T follicular helper cell (primary cell): ENCODE measurements around the gene AK8.
"Not testable (repeated sequence)": the region's sequence is repeated elsewhere in the genome, so short reads cannot be mapped to it uniquely, and the experiment has no call there.

Experiments used
- DNase-seq: peaks from one replicate; pipeline ENCODE4 v3.0.0-alpha.2; 2020; ENCODE audit warnings: low read depth

Gene AK8

DNA sequence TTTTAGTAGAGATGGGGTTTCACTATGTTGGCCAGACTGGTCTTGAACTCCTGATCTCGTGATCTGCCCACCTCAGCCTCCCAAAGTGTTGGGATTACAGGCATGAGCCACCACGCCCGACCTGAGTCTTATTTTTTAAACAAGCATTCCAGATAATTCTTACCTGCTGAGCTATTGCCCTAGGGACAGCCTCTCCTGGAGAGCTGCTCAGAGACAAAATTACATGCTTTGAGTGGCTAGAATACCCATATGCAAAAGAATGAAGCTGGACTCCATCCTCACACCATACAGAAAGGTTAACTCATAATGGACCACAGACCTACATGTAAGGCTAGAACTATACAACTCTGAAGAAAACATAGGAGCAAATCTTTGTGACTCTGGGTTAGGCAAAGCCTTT lies 166.2 kb downstream of the AK8 start:
- no peak for DNase-seq

- DNase-seq, result not testable (repeated sequence)
Measured at GRCh38 chr9:132711152-132711551, 166.9 kb downstream of the AK8 start.

DNA sequence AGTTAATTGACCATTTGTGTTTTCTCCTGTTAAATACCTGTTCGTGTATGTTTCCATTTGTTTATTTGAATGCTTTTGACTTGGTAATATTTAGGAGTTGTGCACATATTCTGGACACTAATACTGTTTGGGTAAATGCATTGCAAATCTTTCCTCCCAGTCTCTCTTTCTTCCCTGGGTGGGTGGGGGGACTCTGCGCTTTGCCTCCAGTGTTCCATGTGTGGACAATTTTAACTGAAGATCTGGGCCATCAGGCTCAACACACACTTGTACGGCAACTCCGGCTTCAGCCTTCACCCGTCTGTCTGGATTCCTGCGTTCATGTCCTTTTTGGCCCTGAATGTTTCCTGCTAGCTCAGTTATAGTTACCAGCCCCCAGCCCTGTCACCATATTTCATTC lies 167.8 kb downstream of the AK8 start:
- no peak for DNase-seq

- no peak for DNase-seq
Measured at GRCh38 chr9:132708769-132709430, 169.2 kb downstream of the AK8 start.

DNA sequence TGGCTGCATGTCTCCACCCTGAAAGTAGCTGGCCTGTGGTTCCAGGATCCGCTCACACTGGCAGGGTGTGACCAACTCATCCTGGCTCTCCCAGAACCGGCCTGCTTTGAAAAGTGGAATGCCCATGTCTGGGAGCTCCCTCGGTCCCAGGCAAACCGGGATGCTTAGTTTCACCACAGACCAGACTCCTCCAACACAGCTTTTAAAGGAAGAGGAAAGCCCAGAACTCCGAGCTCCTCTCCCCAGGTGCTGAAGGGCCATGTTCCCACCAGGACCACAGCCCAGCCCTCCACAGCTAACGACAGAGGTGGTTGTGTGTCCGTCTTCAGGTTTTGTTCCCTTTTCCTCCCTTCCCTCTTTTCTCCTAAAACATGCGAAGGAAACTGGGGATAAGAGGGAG lies 169.8 kb downstream of the AK8 start:
- DNase-seq, result no peak

DNA sequence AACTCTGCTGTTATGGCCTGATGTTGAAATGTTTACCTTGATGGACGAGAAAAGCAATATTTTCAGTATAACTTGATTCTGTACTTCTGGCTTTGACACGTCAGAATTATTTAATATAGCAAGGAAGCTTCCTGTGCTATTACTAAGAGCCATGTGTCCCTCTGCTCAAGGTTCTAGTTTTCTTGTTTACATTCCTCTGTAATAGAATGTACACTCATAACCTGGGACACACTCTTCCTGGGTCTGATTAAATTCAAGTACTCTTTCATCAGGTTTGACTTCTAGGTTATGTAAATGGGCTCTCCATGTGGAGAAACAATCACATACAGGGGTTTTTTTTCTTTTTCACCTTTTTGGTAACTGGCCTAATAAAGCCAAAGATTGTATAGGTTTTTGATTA lies 174.7 kb downstream of the AK8 start:
- DNase-seq, result no peak

DNA sequence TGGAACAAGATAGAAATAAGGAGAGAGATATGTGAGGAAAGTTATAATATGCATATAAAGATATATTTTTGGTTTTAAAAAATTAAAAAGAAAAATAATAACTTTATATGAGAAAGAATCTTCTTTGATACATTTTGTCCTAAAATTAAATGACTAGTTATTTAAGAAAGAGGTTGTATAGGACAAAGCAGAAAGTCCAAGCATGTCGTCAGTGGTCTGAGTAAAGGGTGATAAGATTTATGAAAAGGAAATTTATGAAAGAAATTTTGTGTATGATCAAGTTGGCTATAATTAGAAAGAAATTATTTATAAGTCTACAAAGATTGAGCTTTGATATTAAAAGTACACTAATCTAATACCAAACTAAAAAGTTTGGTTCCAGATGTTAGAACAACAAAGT lies 175.8 kb downstream of the AK8 start:
- no peak for DNase-seq

- DNase-seq, result no peak
Measured at GRCh38 chr9:132699956-132700355, 178.1 kb downstream of the AK8 start.

- DNase-seq, result no peak
Measured at GRCh38 chr9:132698989-132699388, 179.1 kb downstream of the AK8 start.

GRCh38 chr9:132697230-132697629 lies 180.9 kb downstream of the AK8 start:
- DNase-seq, result no peak

- no peak for DNase-seq
Measured at GRCh38 chr9:132694144-132694543, 183.9 kb downstream of the AK8 start.

- DNase-seq, result no peak
Measured at GRCh38 chr9:132690696-132691095, 187.4 kb downstream of the AK8 start.

GRCh38 chr9:132683873-132684272 lies 194.2 kb downstream of the AK8 start:
- DNase-seq, result no peak

DNA sequence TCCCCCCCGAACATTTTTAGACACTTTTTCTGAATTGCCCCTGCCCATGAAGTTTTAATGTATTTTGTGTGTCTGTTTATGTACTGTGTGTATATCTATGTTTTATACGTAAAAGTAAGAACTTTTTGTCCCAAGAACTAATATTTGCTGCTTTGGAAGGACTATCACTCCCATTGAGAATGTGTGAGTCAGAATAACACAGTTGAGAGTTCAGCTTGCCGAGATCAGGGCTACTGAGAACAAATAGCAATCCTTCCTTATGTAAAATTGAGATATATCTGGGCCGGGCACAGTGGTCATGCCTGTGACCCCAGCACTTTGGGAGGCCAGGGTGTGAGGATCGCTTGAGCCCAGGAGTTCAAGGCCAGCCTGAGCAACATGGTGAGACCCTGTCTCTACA lies 196.5 kb downstream of the AK8 start:
- no peak for DNase-seq

GRCh38 chr9:132679946-132680625 lies 198.0 kb downstream of the AK8 start:
- no peak for DNase-seq

DNA sequence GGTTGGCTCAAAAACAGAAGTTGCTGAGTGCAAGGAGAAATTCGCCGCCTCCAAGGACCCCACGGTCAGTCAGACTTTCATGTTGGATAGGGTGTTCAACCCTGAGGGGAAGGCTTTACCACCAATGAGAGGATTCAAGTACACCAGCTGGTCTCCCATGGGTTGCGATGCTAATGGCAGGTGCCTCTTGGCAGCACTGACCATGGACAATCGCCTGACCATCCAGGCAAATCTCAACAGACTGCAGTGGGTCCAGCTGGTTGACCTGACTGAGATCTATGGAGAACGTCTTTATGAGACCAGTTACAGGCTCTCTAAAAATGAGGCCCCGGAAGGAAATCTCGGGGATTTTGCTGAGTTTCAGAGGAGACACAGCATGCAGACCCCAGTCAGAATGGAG lies 200.1 kb downstream of the AK8 start:
- DNase-seq, result no peak
